Gastroesophageal sphincter (tissue), 4 donors: ENCODE measurements around the gene ACAT1. TPM values are rescaled to one million over a fixed set of nuclear protein-coding genes. Genes with fewer than 3 reads are reported as not detected.

Experiments
- ATAC-seq: fragments of 150-250 bp; one replicate; pipeline ENCODE4 v1.9.1; 2016; ENCODE audit warnings: mild to moderate bottlenecking, moderate library complexity
- H3K27ac ChIP-seq, 4 donors: fragments of 200-600 bp; sonication (generic) in 3 of 4; 1 replicate in 3 of 4; 2 replicates in 1 of 4; pipeline ENCODE4 v1.5.1; 2016 to 2019
- H3K27me3 ChIP-seq: fragments of 200-600 bp; sonication (generic); one replicate; pipeline ENCODE4 v1.5.1; 2019
- H3K36me3 ChIP-seq, 2 donors: fragments of 200-600 bp; sonication (generic); one replicate each; pipeline ENCODE4 v1.5.1; 2019; ENCODE audit warnings: control low read depth in 1 of 2
- H3K4me1 ChIP-seq, 3 donors: fragments of 200-600 bp; sonication (generic); 1 replicate in 2 of 3; 2 replicates in 1 of 3; pipeline ENCODE4 v1.5.1; 2016 to 2019; ENCODE audit warnings: control low read depth in 2 of 3
- H3K4me3 ChIP-seq, 2 donors: fragments of 200-600 bp; sonication (generic); one replicate each; pipeline ENCODE4 v1.5.1; 2019; ENCODE audit warnings: mild to moderate bottlenecking in 1 of 2, moderate library complexity in 1 of 2
- H3K9me3 ChIP-seq, 3 donors: fragments of 200-600 bp; sonication (generic); one replicate each; pipeline ENCODE4 v1.5.1; 2017 to 2019; ENCODE audit warnings: control low read depth in 2 of 3
- EP300 ChIP-seq: sonication (generic); formaldehyde crosslinking; IDR thresholded peaks from one replicate; pipeline ENCODE4 v1.6.1; 2017; ENCODE audit warnings: antibody characterized with exemption, mild to moderate bottlenecking
- POLR2A ChIP-seq, 2 donors: fragments of 450-650 bp; IDR thresholded peaks; one replicate each; pipeline ENCODE4 v1.6.1; 2017; ENCODE audit warnings: antibody characterized with exemption in 2 of 2, mild to moderate bottlenecking in 2 of 2, moderate library complexity in 1 of 2
- POLR2AphosphoS5 ChIP-seq: sonication (generic); formaldehyde crosslinking; IDR thresholded peaks from one replicate; pipeline ENCODE4 v1.6.1; 2017; ENCODE audit warnings: antibody characterized with exemption
- WGBS, 2 donors: methylation state at CpG; one replicate each; pipeline ENCODE4 v1.1.5; 2018; ENCODE audit warnings: low coverage in 1 of 2; 5-methylcytosine and 5-hydroxymethylcytosine counted together
- total RNA-seq, 4 donors: library from RNA; depleted of rRNA; stranded (reverse); fragments of >200 nt; gene quantifications; one replicate each; pipeline ENCODE4 v1.1.0, GENCODE V29; 2016
- TF ChIP-seq, protein P1 (sequence below), 4 experiments: fragments of 200-600 bp in 2 of 4; fragments of 450-650 bp in 2 of 4; sonication (generic) in 1 of 4; IDR thresholded peaks; one replicate each; pipeline ENCODE4 v1.5.1; 2017 to 2019; ENCODE audit warnings: antibody characterized with exemption in 4 of 4, mild to moderate bottlenecking in 2 of 4, moderate library complexity in 2 of 4

The ACAT1 gene
- total RNA-seq, 4 donors from 2014 or later: 171 to 345 (median 231) TPM

- WGBS, 2 donors: 78 to 85% methylated on average over 5 to 6 of the region's 7 CpGs
- Histone ChIP-seq H3K9me3 (no peaks in the 10 kb centered on the region), H3K27ac (no peak overlapping the region), H3K4me3 (no peak overlapping the region), H3K36me3 (peaks cover 5 to 99% of the 10 kb centered on the region in 2 donors), H3K27me3 (no peaks in the 10 kb centered on the region), H3K4me1 (no peaks in the 10 kb centered on the region)
- ATAC-seq: no peak
- TF ChIP-seq POLR2AphosphoS5: no peak
- TF ChIP-seq EP300: no peak
- TF ChIP-seq POLR2A (IDR thresholded peaks at IDR 0.05): no peak
- TF ChIP-seq, protein P1, sequence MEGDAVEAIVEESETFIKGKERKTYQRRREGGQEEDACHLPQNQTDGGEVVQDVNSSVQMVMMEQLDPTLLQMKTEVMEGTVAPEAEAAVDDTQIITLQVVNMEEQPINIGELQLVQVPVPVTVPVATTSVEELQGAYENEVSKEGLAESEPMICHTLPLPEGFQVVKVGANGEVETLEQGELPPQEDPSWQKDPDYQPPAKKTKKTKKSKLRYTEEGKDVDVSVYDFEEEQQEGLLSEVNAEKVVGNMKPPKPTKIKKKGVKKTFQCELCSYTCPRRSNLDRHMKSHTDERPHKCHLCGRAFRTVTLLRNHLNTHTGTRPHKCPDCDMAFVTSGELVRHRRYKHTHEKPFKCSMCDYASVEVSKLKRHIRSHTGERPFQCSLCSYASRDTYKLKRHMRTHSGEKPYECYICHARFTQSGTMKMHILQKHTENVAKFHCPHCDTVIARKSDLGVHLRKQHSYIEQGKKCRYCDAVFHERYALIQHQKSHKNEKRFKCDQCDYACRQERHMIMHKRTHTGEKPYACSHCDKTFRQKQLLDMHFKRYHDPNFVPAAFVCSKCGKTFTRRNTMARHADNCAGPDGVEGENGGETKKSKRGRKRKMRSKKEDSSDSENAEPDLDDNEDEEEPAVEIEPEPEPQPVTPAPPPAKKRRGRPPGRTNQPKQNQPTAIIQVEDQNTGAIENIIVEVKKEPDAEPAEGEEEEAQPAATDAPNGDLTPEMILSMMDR (IDR thresholded peaks at IDR 0.05): no peak
Measured at GRCh38 chr11:108142304-108142703, 20.9 kb downstream of the ACAT1 start.

GRCh38 chr11:108144615-108145014, 23.2 kb downstream of the ACAT1 start:
- TF ChIP-seq EP300 (no peak), POLR2A (IDR thresholded peaks at IDR 0.05) (no peak), POLR2AphosphoS5 (no peak)
- TF ChIP-seq, protein P1 (IDR thresholded peaks at IDR 0.05): no peak
- Histone ChIP-seq H3K9me3 (no peaks in the 10 kb centered on the region), H3K36me3 (peaks cover 8 to 100% of the 10 kb centered on the region in 2 donors), H3K27ac (no peak overlapping the region), H3K4me3 (no peak overlapping the region), H3K4me1 (no peaks in the 10 kb centered on the region), H3K27me3 (no peaks in the 10 kb centered on the region)
- no peak for ATAC-seq
- 81 to 93% methylated on average over 2 to 3 of the region's 3 CpGs for WGBS, 2 donors

DNA sequence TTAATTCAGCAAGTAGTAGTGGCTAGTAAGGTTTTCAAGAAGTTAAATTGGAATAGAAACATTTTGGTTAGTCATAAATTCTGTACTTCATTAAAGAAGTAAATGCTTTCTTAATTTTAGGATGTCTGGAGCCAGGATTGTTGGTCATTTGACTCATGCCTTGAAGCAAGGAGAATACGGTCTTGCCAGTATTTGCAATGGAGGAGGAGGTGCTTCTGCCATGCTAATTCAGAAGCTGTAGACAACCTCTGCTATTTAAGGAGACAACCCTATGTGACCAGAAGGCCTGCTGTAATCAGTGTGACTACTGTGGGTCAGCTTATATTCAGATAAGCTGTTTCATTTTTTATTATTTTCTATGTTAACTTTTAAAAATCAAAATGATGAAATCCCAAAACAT, 25.8 kb downstream of the ACAT1 start:
- Histone ChIP-seq H3K27ac (no peak overlapping the region), H3K27me3 (no peaks in the 10 kb centered on the region), H3K36me3 (peaks cover 18 to 99% of the 10 kb centered on the region in 2 donors), H3K4me3 (no peak overlapping the region), H3K9me3 (no peaks in the 10 kb centered on the region), H3K4me1 (no peaks in the 10 kb centered on the region)
- ATAC-seq: no peak
- TF ChIP-seq, protein P1 (IDR thresholded peaks at IDR 0.05): no peak
- no peak for TF ChIP-seq EP300
- no peak for TF ChIP-seq POLR2AphosphoS5
- no peak for TF ChIP-seq POLR2A (IDR thresholded peaks at IDR 0.05)
- 38 to 40% methylated on average over 1 of the region's 1 CpG for WGBS, 2 donors

DNA sequence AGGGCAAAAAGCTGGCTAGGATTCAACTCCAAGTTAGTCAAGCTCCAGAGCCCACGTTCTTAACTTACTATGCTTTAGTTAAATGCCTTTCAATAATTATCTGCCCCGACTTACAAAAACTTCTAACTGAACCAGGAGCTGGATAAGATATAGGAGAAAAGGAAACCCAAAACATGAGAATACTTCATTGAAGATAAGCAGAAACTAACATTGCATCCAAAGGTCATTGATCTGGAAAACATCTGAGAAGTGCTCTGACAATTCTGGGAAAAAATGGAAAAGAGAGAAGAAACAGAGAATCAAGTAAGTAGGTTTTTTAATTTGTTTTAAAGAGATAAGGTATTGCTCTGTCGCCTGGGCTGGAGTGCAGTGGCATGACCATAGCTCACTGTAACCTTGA, 27.2 kb downstream of the ACAT1 start:
- WGBS, 2 donors: 41 to 75% methylated on average over 2 to 3 of the region's 3 CpGs
- no peak for ATAC-seq
- TF ChIP-seq POLR2AphosphoS5 (no peak), EP300 (no peak), POLR2A (IDR thresholded peaks at IDR 0.05) (no peak)
- TF ChIP-seq, protein P1 (IDR thresholded peaks at IDR 0.05): no peak
- H3K27me3 ChIP-seq: no peaks in the 10 kb centered on the region
- no peak overlapping the region for H3K27ac ChIP-seq
- no peaks in the 10 kb centered on the region for H3K4me1 ChIP-seq
- no peaks in the 10 kb centered on the region for H3K9me3 ChIP-seq
- H3K4me3 ChIP-seq: no peak overlapping the region
- H3K36me3 ChIP-seq: peaks cover 18 to 97% of the 10 kb centered on the region in 2 donors

DNA sequence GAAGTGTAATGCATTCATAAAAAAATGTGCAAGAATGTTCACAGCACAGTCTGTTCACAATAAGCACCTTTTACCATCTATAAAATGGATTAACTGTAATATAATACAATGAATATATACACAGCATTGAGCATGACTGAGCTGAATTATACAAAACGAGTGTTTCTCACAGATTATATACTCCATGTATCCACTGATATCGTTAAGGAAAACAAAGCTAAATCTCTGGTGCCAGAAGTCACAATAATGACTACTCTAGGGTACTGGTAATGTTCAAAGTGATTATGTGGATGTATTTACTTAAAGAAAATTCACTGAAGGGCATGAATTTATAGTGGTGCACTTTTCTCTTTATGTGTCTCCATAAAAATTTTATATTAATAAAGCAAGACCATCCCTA, 33.2 kb downstream of the ACAT1 start:
- H3K9me3 ChIP-seq: no peaks in the 10 kb centered on the region
- 38 to 72% methylated on average over 2 of the region's 2 CpGs for WGBS, 2 donors
- ATAC-seq: no peak
- no peak overlapping the region for H3K4me3 ChIP-seq
- no peak overlapping the region for H3K27ac ChIP-seq
- H3K36me3 ChIP-seq: peaks cover 11 to 77% of the 10 kb centered on the region in 2 donors
- TF ChIP-seq, protein P1 (IDR thresholded peaks at IDR 0.05): no peak
- TF ChIP-seq POLR2A (IDR thresholded peaks at IDR 0.05) (no peak), POLR2AphosphoS5 (no peak), EP300 (no peak)
- no peaks in the 10 kb centered on the region for H3K27me3 ChIP-seq
- no peaks in the 10 kb centered on the region for H3K4me1 ChIP-seq
